ENCODE measurements around the gene SCARB1.

SCARB1 gene

DNA sequence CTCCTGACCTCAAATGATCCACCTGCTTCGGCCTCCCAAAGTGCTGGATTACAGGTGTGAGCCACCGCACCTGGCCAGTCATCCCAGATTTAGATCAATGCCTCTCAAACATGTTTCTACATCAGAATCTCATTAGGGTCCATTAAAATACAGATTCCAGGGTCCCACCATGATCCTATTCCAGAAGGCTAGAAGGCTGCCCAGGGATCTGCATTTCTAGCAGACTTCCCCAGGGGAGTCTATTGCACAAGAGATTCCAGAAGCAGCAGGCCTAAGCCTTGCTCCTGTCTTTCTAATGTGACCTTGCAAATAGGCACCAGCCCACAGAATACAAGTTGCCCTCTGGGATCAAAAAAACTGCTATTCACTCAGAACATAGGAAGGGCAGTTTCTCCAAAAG, 81.5 kb downstream of the SCARB1 start:
- no peak for DNase-seq
- TF ChIP-seq CTCF (IDR thresholded peaks at IDR 0.05; ENCODE audit: low read depth, low read length) = no peak
- no peak overlapping the region for H3K4me3 ChIP-seq (ENCODE audit: low read depth, low read length)
- no peak overlapping the region for H3K27ac ChIP-seq
- no peaks in the 10 kb centered on the region for H3K9me3 ChIP-seq (ENCODE audit: severe bottlenecking)
- H3K27me3 ChIP-seq (ENCODE audit: insufficient read depth, low read depth, severe bottlenecking) = no peaks in the 10 kb centered on the region
- peaks cover 10% of the 10 kb centered on the region for H3K36me3 ChIP-seq

DNA sequence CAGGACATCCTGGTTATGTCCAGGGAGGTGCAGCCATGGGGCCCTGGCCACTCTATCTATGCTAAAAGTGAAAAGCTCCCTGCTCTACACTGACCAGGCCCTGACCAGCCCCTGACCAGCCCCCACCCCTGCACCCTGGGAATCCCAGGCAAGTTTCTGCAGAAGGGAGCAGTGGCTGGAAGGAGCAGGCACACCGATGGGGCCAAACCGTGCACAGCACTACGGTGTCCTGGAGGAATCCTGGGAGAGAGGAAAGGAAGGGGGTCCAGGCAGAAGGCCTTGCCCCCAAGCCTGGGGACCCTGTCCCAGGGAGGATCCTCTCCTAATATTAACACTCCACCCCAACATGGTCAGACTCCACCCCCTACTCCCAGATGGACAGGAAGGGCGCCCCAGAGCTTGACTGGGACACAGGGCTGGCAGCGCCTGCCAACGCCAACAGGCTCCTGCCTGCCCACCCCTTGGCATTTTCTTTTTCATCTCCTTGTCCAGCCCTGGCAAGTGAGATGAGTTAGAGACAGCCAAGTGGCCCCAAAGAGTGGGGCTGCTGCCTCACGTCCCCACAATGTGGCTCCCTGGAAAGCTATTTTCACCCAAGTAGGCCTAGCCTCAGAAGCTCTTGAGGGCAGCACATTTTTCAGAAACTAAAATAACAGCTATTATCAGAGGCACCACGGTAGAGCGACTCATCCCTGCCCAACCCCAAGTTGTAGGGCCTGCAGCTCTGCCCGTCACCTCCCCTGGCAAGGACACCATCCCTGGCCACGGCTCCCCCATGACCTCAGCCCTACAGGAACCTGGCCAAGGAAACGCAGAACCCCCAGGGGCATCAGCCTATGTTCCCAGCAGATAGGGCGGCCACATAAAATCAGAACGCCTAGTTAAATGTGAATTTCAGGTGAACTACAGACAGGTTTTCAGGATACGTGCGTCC, 82.6 kb downstream of the SCARB1 start:
- no peaks in the 10 kb centered on the region for H3K27me3 ChIP-seq (ENCODE audit: insufficient read depth, low read depth, severe bottlenecking)
- no peak overlapping the region for H3K27ac ChIP-seq
- H3K4me3 ChIP-seq (ENCODE audit: low read depth, low read length) = no peak overlapping the region
- peaks cover 7% of the 10 kb centered on the region for H3K36me3 ChIP-seq
- DNase-seq = no peak
- no peak for TF ChIP-seq CTCF (IDR thresholded peaks at IDR 0.05; ENCODE audit: low read depth, low read length)
- no peaks in the 10 kb centered on the region for H3K9me3 ChIP-seq (ENCODE audit: severe bottlenecking)

DNA sequence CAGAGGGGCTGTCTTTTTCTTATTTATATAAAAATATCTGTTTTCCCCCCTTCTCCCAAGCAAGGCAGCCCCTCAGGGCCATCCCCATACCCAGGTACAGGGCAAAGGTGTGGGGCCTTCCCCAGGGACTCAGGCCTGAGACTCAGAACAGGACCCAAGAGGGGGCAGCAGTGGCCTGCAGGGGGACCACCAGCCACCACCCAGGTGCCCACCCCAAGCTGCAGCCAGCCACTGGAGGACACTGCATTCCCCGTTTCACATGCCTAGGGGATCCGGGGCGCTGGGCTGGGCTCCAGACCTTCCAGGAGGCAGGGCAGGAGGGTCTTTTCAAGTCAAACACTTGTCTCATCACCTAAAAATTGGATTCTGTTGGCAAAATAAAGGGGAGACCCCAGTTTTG, 83.3 kb downstream of the SCARB1 start:
- Histone ChIP-seq H3K27ac (no peak overlapping the region), H3K4me3 (ENCODE audit: low read depth, low read length) (no peak overlapping the region), H3K27me3 (ENCODE audit: insufficient read depth, low read depth, severe bottlenecking) (no peaks in the 10 kb centered on the region), H3K9me3 (ENCODE audit: severe bottlenecking) (no peaks in the 10 kb centered on the region), H3K36me3 (peaks cover 2% of the 10 kb centered on the region)
- TF ChIP-seq CTCF (IDR thresholded peaks at IDR 0.05; ENCODE audit: low read depth, low read length) = peak; percentile 39
- DNase-seq = no peak

- Histone ChIP-seq H3K27ac (no peak overlapping the region), H3K9me3 (ENCODE audit: severe bottlenecking) (no peaks in the 10 kb centered on the region), H3K4me3 (ENCODE audit: low read depth, low read length) (no peak overlapping the region), H3K27me3 (ENCODE audit: insufficient read depth, low read depth, severe bottlenecking) (no peaks in the 10 kb centered on the region), H3K36me3 (no peaks in the 10 kb centered on the region)
- TF ChIP-seq CTCF (IDR thresholded peaks at IDR 0.05; ENCODE audit: low read depth, low read length) = no peak
- DNase-seq = no peak
Observed at GRCh38 chr12:124779161-124780141, 84.2 kb downstream of the SCARB1 start.

DNA sequence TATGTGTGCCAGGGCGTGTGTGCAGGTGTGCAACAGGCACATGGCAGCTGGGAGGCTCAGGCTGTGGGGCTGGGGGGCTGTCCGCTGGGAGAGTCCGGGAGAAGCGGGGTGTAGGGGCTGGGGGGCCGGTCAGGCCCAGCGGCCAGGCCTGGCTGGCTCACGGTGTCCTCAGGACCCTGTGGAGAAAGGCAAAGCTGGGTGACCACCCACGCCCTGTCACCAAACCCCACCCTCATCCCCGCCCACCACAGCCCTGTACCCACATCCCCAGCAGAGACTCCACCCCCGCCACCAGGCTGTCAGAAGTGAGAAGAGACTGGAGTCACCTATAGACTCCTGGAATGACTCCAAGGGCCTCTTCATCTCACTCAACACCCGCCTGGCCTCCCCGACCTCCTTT, 85.3 kb downstream of the SCARB1 start:
- no peak overlapping the region for H3K4me3 ChIP-seq (ENCODE audit: low read depth, low read length)
- no peak for DNase-seq
- no peaks in the 10 kb centered on the region for H3K27me3 ChIP-seq (ENCODE audit: insufficient read depth, low read depth, severe bottlenecking)
- H3K9me3 ChIP-seq (ENCODE audit: severe bottlenecking) = no peaks in the 10 kb centered on the region
- H3K27ac ChIP-seq = no peak overlapping the region
- H3K36me3 ChIP-seq = no peaks in the 10 kb centered on the region
- TF ChIP-seq CTCF (IDR thresholded peaks at IDR 0.05; ENCODE audit: low read depth, low read length) = no peak

Measured in WERI-Rb-1 (cell line).